Activated CD4-positive, alpha-beta T cell treated with anti-CD3 and anti-CD28 coated beads for 36 hours (primary cell): ENCODE data around the gene FAM180A. TPM values are rescaled to one million over a fixed set of nuclear protein-coding genes. Genes with fewer than 3 reads are reported as not detected.

Experiments used
- ATAC-seq: fragments of 200-7000 bp; cut with Tn5 transposase; one replicate; pipeline ENCODE4 v1.10.0; 2021; ENCODE audit warnings: mild to moderate bottlenecking, moderate library complexity
- CTCF ChIA-PET: fragments of 350-600 bp; sonication (Branson Sonifier 250); formaldehyde crosslinking; loops from one replicate; lab custom pipeline; 2021; ENCODE audit warnings: antibody characterized with exemption; lab: Charles Lee
- POLR2A ChIA-PET: fragments of 350-600 bp; sonication (Branson Sonifier 250); formaldehyde crosslinking; loops from one replicate; lab custom pipeline; 2021; ENCODE audit warnings: antibody characterized with exemption, inconsistent platforms; lab: Charles Lee
- DNase-seq: peaks from one replicate; pipeline ENCODE4 v3.0.0-alpha.2; 2020
- H3K27ac Mint-ChIP-seq: one replicate; pipeline ENCODE4 v1.8.0; 2021; ENCODE audit warnings: mixed read lengths
- H3K27me3 Mint-ChIP-seq: one replicate; pipeline ENCODE4 v1.8.0; 2021; ENCODE audit warnings: mixed read lengths
- H3K36me3 Mint-ChIP-seq: one replicate; pipeline ENCODE4 v1.8.0; 2021; ENCODE audit warnings: low read depth, mixed read lengths
- H3K4me1 Mint-ChIP-seq: one replicate; pipeline ENCODE4 v1.8.0; 2021; ENCODE audit warnings: mixed read lengths
- H3K4me3 Mint-ChIP-seq: one replicate; pipeline ENCODE4 v1.8.0; 2021; ENCODE audit warnings: mild to moderate bottlenecking, moderate library complexity, mixed read lengths
- H3K9me3 Mint-ChIP-seq: one replicate; pipeline ENCODE4 v1.8.0; 2021; ENCODE audit warnings: low read depth, mixed read lengths
- intact Hi-C, 2 experiments: fragments of 100-400 bp; cut with DNase I in 1 of 2; cut with micrococcal nuclease in 1 of 2; formaldehyde crosslinking; loops; one replicate each; pipeline versions ENCODE4 v1.14.2 to v1.15.1; 2022 to 2024; cut with DNase I, micrococcal nuclease
- total RNA-seq, 2 experiments: library from RNA; stranded (reverse); gene quantifications; one replicate each; pipeline ENCODE4 v1.2.3, GENCODE V29; 2021

FAM180A gene
- not detected for total RNA-seq

GRCh38 chr7:135748770-135749169 lies at the start of gene FAM180A:
Gene FAM180A, minus strand, starts transcription at chr7:135748813. Its CDS starts 233 bp downstream, at chr7:135748580.
- Mint-ChIP-seq H3K4me3 (no peak within 1 kb of the TSS), H3K4me1 (no peaks in the 10 kb centered on the region), H3K27me3 (peaks cover 5% of the 10 kb centered on the region), H3K36me3 (no peaks in the 10 kb centered on the region), H3K27ac (no peak within 1 kb of the TSS), H3K9me3 (no peaks in the 10 kb centered on the region)
- intact Hi-C loops, result no loop called here
- POLR2A ChIA-PET, result no interaction called here
- DNase-seq, result no peak
- ATAC-seq, result no peak
- CTCF ChIA-PET, result interaction anchor here (1.0 kb wide), 1 partner anchor 12 kb away, joined by 3 read pairs; no protein-coding TSS in a partner anchor

GRCh38 chr7:135798095-135798494 lies 49.5 kb upstream of the FAM180A start:
- ATAC-seq, result no peak
- Mint-ChIP-seq H3K4me3 (no peak overlapping the region), H3K36me3 (no peaks in the 10 kb centered on the region), H3K4me1 (peaks cover 9% of the 10 kb centered on the region), H3K9me3 (no peaks in the 10 kb centered on the region), H3K27me3 (peaks cover 12% of the 10 kb centered on the region), H3K27ac (no peak overlapping the region)
- intact Hi-C loops, result loop anchor here in 1 of 2 experiments (5.0 kb wide), 2 partner anchors 126 to 521 kb away; no protein-coding TSS in a partner anchor
- ChIA-PET POLR2A (no interaction called here), CTCF (interaction anchor here (1.5 to 2.1 kb wide), 2 partner anchors 210 to 213 kb away, joined by 8 to 9 read pairs; no protein-coding TSS in a partner anchor)
- no peak for DNase-seq

- intact Hi-C loops, result loop anchor here in 1 of 2 experiments (5.0 kb wide), 2 partner anchors 124 to 519 kb away; no protein-coding TSS in a partner anchor
- CTCF ChIA-PET, result interaction anchor here (0.6 to 1.2 kb wide), 3 partner anchors 133 to 1794 kb away, joined by 3 read pairs; partner anchors contain the start of gene STMP1
Observed at GRCh38 chr7:135795846-135796570, 47.4 kb upstream of the FAM180A start.

DNA sequence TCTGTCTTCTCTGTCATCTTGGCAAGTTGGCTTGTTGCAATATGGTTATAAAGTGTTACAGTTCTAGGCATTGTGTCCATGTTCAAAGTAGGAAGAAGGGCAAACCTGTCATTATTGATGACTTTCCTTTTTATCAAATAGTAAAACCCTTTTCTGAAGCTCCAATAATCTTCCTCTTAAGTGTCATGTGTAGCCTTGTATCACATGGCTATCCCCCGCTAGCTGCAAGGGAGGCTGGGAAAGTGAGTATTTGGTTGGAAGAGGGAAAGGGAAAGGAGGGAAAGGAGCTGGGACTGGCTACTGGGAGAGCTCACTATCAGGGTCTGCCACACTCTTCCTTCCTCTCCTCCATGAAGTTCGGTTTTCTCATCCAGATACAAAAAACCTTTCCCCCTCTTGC lies 45.2 kb upstream of the FAM180A start:
- intact Hi-C loops, result no loop called here
- H3K36me3 Mint-ChIP-seq, result no peaks in the 10 kb centered on the region
- DNase-seq (no peak), ATAC-seq (no peak)
- POLR2A ChIA-PET, result no interaction called here
- CTCF ChIA-PET, result interaction anchor here (0.6 to 1.1 kb wide), 2 partner anchors 48 to 62 kb away, joined by 3 read pairs; no protein-coding TSS in a partner anchor
- no peaks in the 10 kb centered on the region for H3K9me3 Mint-ChIP-seq
- peaks cover 2% of the 10 kb centered on the region for H3K27me3 Mint-ChIP-seq
- no peak overlapping the region for H3K27ac Mint-ChIP-seq
- no peak overlapping the region for H3K4me3 Mint-ChIP-seq
- H3K4me1 Mint-ChIP-seq, result peaks cover 2% of the 10 kb centered on the region

More at GRCh38 chr7:135795846-135796570, 47.4 kb upstream of the FAM180A start:
- POLR2A ChIA-PET, result no interaction called here
- DNase-seq (no peak), ATAC-seq (no peak)
- Mint-ChIP-seq H3K9me3 (no peaks in the 10 kb centered on the region), H3K27me3 (peaks cover 9% of the 10 kb centered on the region), H3K4me1 (peaks cover 6% of the 10 kb centered on the region), H3K4me3 (no peak overlapping the region), H3K27ac (no peak overlapping the region), H3K36me3 (no peaks in the 10 kb centered on the region)

DNA sequence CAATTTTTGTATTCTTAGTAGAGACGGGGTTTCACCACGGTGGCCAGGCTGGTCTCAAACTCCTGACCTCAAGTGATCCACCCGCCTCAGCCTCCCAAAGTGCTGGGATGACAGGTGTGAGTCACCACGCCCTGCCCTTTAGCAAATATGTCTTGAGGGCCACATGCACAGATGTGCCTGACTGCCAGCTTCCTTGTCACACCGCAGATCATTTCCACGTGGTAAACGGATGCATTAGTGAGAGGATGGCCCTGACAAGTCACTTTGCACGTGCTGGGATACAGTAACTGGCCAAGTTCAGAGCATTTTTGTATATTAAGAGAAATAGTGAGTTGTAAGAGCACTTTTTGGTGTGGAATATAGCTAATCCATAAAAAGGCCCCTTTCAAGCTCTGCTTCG lies 44.3 kb upstream of the FAM180A start:
- peaks cover 4% of the 10 kb centered on the region for H3K27me3 Mint-ChIP-seq
- H3K27ac Mint-ChIP-seq, result no peak overlapping the region
- CTCF ChIA-PET, result interaction anchor here (0.6 to 1.1 kb wide), 2 partner anchors 49 to 258 kb away, joined by 3 read pairs; no protein-coding TSS in a partner anchor
- no peaks in the 10 kb centered on the region for H3K9me3 Mint-ChIP-seq
- POLR2A ChIA-PET, result no interaction called here
- peaks cover 2% of the 10 kb centered on the region for H3K4me1 Mint-ChIP-seq
- DNase-seq (no peak), ATAC-seq (no peak)
- no peak overlapping the region for H3K4me3 Mint-ChIP-seq
- intact Hi-C loops, result no loop called here
- no peaks in the 10 kb centered on the region for H3K36me3 Mint-ChIP-seq

- Mint-ChIP-seq H3K9me3 (no peaks in the 10 kb centered on the region), H3K27ac (no peak overlapping the region), H3K36me3 (no peaks in the 10 kb centered on the region), H3K4me3 (no peak overlapping the region), H3K27me3 (peaks cover 4% of the 10 kb centered on the region), H3K4me1 (peaks cover 2% of the 10 kb centered on the region)
- no peak for ATAC-seq
- DNase-seq, result no peak
- POLR2A ChIA-PET, result no interaction called here
- CTCF ChIA-PET, result no interaction called here
- intact Hi-C loops, result no loop called here
Observed at GRCh38 chr7:135792363-135792668, 43.7 kb upstream of the FAM180A start.

DNA sequence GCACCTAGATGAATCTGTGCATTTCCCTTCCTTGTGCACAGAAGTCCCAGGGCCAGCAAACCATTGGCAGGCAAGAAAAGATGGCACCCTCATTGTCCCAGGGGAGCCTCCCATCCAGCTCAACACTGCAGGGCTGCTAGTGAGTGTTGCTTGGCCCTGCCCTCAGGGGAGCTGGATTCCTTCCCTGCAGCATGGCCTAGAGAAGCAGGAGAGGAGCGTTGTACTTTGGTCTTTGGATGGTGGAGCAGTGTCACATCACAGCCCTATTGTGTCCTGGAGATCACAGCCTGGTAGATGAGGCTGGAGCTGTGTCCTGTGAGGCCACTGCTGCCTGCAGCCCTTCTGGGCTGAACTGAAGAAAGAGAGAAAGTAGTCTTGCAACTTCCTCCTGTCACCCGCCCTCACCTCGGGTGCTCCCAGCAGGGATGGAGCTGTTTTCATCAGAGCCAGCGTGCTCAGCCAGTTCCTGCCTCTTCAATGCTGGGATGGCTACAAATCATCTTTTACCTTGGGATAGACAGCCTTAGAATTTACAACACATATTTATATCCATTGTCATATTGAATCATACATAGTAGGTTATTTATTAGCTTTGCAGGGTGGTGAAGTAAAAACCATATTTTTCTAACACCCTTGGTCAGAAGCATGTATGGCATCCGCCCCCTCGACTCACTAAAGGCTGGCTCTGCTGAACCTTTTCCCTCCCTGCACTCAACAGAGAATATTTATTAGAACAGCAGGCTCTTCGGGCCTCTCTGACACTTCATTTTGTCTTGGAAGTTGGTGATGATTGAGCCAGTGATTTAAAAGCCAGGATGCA lies 43.1 kb upstream of the FAM180A start:
- ChIA-PET CTCF (interaction anchor here (0.7 to 0.8 kb wide), 3 partner anchors 10 to 159 kb away, joined by 3 read pairs; no protein-coding TSS in a partner anchor), POLR2A (no interaction called here)
- no peaks in the 10 kb centered on the region for H3K9me3 Mint-ChIP-seq
- no peaks in the 10 kb centered on the region for H3K36me3 Mint-ChIP-seq
- H3K4me1 Mint-ChIP-seq, result no peaks in the 10 kb centered on the region
- no peak overlapping the region for H3K27ac Mint-ChIP-seq
- ATAC-seq (no peak), DNase-seq (no peak)
- peaks cover 4% of the 10 kb centered on the region for H3K27me3 Mint-ChIP-seq
- H3K4me3 Mint-ChIP-seq, result no peak overlapping the region
- intact Hi-C loops, result no loop called here

GRCh38 chr7:135790371-135790977 lies 41.9 kb upstream of the FAM180A start:
- ATAC-seq, result no peak
- H3K9me3 Mint-ChIP-seq, result no peaks in the 10 kb centered on the region
- CTCF ChIA-PET, result interaction anchor here (0.8 to 1.2 kb wide), 2 partner anchors 9 to 10 kb away, joined by 3 read pairs; no protein-coding TSS in a partner anchor
- no peak overlapping the region for H3K4me3 Mint-ChIP-seq
- H3K27me3 Mint-ChIP-seq, result peaks cover 6% of the 10 kb centered on the region
- H3K27ac Mint-ChIP-seq, result no peak overlapping the region
- no peaks in the 10 kb centered on the region for H3K36me3 Mint-ChIP-seq
- no peak for DNase-seq
- no peaks in the 10 kb centered on the region for H3K4me1 Mint-ChIP-seq
- POLR2A ChIA-PET, result no interaction called here
- intact Hi-C loops, result no loop called here

GRCh38 chr7:135789956-135790355 lies 41.3 kb upstream of the FAM180A start:
- Mint-ChIP-seq H3K27ac (no peak overlapping the region), H3K4me3 (no peak overlapping the region), H3K36me3 (no peaks in the 10 kb centered on the region), H3K9me3 (no peaks in the 10 kb centered on the region), H3K27me3 (peaks cover 8% of the 10 kb centered on the region), H3K4me1 (no peaks in the 10 kb centered on the region)
- intact Hi-C loops, result no loop called here
- DNase-seq, result no peak
- ChIA-PET POLR2A (no interaction called here), CTCF (interaction anchor here (0.6 to 1.2 kb wide), 2 partner anchors 11 to 273 kb away, joined by 3 read pairs; no protein-coding TSS in a partner anchor)
- ATAC-seq, result no peak

GRCh38 chr7:135789431-135789830 lies 40.8 kb upstream of the FAM180A start:
- intact Hi-C loops, result no loop called here
- H3K27me3 Mint-ChIP-seq, result peaks cover 8% of the 10 kb centered on the region
- ChIA-PET CTCF (interaction anchor here (0.6 to 1.2 kb wide), 2 partner anchors 11 to 273 kb away, joined by 3 read pairs; no protein-coding TSS in a partner anchor), POLR2A (no interaction called here)
- DNase-seq, result no peak
- no peak overlapping the region for H3K4me3 Mint-ChIP-seq
- H3K27ac Mint-ChIP-seq, result no peak overlapping the region
- ATAC-seq, result no peak
- H3K9me3 Mint-ChIP-seq, result no peaks in the 10 kb centered on the region
- no peaks in the 10 kb centered on the region for H3K36me3 Mint-ChIP-seq
- no peaks in the 10 kb centered on the region for H3K4me1 Mint-ChIP-seq

DNA sequence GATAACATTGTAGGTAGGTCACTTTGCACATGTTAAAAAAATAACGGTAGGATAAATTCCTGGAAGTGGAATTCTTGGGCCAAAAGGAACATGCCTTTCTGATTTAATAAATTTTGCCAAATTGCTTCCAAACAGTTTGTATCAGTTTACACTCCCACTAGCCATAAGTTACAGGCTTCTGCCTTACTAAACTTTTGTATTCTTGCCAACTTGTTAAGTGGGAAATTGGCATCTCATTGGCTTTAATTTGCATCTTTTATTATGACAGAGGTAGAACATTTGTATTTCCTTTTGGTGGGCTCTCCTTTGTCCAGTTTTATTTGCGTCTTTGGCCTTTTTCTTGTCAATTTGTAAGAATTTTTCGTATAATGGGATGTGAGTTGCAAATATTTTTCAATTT lies 38.3 kb upstream of the FAM180A start:
- Mint-ChIP-seq H3K27ac (no peak overlapping the region), H3K36me3 (no peaks in the 10 kb centered on the region), H3K4me1 (no peaks in the 10 kb centered on the region), H3K9me3 (no peaks in the 10 kb centered on the region), H3K4me3 (no peak overlapping the region), H3K27me3 (peaks cover 8% of the 10 kb centered on the region)
- ATAC-seq (no peak), DNase-seq (no peak)
- POLR2A ChIA-PET, result no interaction called here
- intact Hi-C loops, result no loop called here
- CTCF ChIA-PET, result no interaction called here
